H1 (cell line): ENCODE measurements around the gene ENPP1. TPM values are rescaled to one million over a fixed set of nuclear protein-coding genes. Genes with fewer than 3 reads are reported as not detected.
A peak's percentile ranks its signal among the peaks of the same experiment; 100 is the strongest.

Experiments used
- CTCF ChIA-PET: fragments of 300-600 bp; sonication (Branson Sonifier 250); formaldehyde crosslinking; loops from one replicate; lab custom pipeline; 2021; ENCODE audit not compliant: partially characterized antibody; lab: Charles Lee
- POLR2A ChIA-PET: fragments of 300-600 bp; sonication (Branson Sonifier 250); formaldehyde crosslinking; loops from one replicate; lab custom pipeline; 2021; ENCODE audit warnings: inconsistent platforms; ENCODE audit not compliant: partially characterized antibody; lab: Charles Lee
- DNase-seq, 2 experiments: peaks; one replicate each; pipeline versions ENCODE4 v3.0.0 to v3.0.0-alpha.2; 2010 to 2022; ENCODE audit warnings: low spot score in 2 of 2, low read depth in 1 of 2, mixed read lengths in 1 of 2
- FAIRE-seq: peaks from 2 replicates; lab custom pipeline; 2011; peaks lifted over from hg19 to GRCh38; lab: Jason Lieb, UNC
- H2AFZ ChIP-seq: 2 replicates; pipeline ENCODE4 v1.8.1; 2012; ENCODE audit warnings: low read length, inconsistent platforms
- H2AK5ac ChIP-seq: 2 replicates; pipeline ENCODE4 v1.6.1; 2013; ENCODE audit warnings: low read depth, low read length
- H2BK120ac ChIP-seq: replicated peaks from 2 replicates; pipeline ENCODE3; 2013; ENCODE audit warnings: low read depth, low read length, inconsistent platforms
- H2BK12ac ChIP-seq: 2 replicates; pipeline ENCODE4 v1.6.1; 2013; ENCODE audit warnings: low read depth, low read length
- H2BK15ac ChIP-seq: 2 replicates; pipeline ENCODE4 v1.6.1; 2013; ENCODE audit warnings: low read length
- H2BK20ac ChIP-seq: 2 replicates; pipeline ENCODE4 v1.6.1; 2013; ENCODE audit warnings: low read length
- H2BK5ac ChIP-seq: 2 replicates; pipeline ENCODE4 v1.6.1; 2013; ENCODE audit warnings: low read depth, low read length
- H3K14ac ChIP-seq: 2 replicates; pipeline ENCODE4 v1.6.1; 2013; ENCODE audit warnings: inconsistent platforms; ENCODE audit not compliant: insufficient read length
- H3K18ac ChIP-seq: 2 replicates; pipeline ENCODE4 v1.6.1; 2013; ENCODE audit warnings: low read length; ENCODE audit errors: extremely low read depth
- H3K23ac ChIP-seq: 2 replicates; pipeline ENCODE4 v1.6.1; 2013; ENCODE audit warnings: inconsistent platforms; ENCODE audit not compliant: insufficient read length
- H3K23me2 ChIP-seq: 2 replicates; pipeline ENCODE4 v1.6.1; 2013; ENCODE audit warnings: low read depth, low read length
- H3K27ac ChIP-seq: 2 replicates; pipeline ENCODE4 v1.6.1; 2011; ENCODE audit warnings: low read depth, low read length, inconsistent platforms
- H3K27me3 ChIP-seq, 4 experiments: replicated peaks in 1 of 4; 1 replicate in 1 of 4; 2 replicates in 3 of 4; pipeline versions ENCODE4 v1.6.1 to v1.8.1; 2011 to 2013; ENCODE audit warnings: low read length in 3 of 4, mild to moderate bottlenecking in 3 of 4, inconsistent platforms in 2 of 4, mixed read lengths in 2 of 4, moderate library complexity in 1 of 4; ENCODE audit not compliant: control insufficient read depth in 3 of 4, insufficient read depth in 3 of 4; ENCODE audit errors: extremely low read depth in 1 of 4
- H3K36me3 ChIP-seq, 4 experiments: 2 replicates each; pipeline versions ENCODE4 v1.6.1 to v1.8.1; 2011 to 2013; ENCODE audit warnings: mild to moderate bottlenecking in 4 of 4, low read length in 3 of 4, moderate library complexity in 2 of 4, control low read depth in 1 of 4, inconsistent platforms in 1 of 4; ENCODE audit not compliant: insufficient read depth in 4 of 4, control insufficient read depth in 2 of 4
- H3K4ac ChIP-seq: replicated peaks from 2 replicates; pipeline ENCODE3; 2013; ENCODE audit warnings: low read length, low read depth, mixed read lengths, inconsistent platforms; ENCODE audit not compliant: insufficient read length
- H3K4me1 ChIP-seq, 4 experiments: replicated peaks in 1 of 4; 1 replicate in 1 of 4; 2 replicates in 3 of 4; pipeline versions ENCODE4 v1.6.1 to v1.8.1; 2011 to 2013; ENCODE audit warnings: low read length in 3 of 4, inconsistent platforms in 2 of 4, mixed read lengths in 1 of 4; ENCODE audit not compliant: insufficient read depth in 4 of 4, control insufficient read depth in 3 of 4
- H3K4me2 ChIP-seq, 2 experiments: 2 replicates each; pipeline versions ENCODE4 v1.6.1 to v1.8.1; 2011 to 2013; ENCODE audit warnings: low read depth in 2 of 2, low read length in 2 of 2, control low read depth in 1 of 2, inconsistent platforms in 1 of 2, mild to moderate bottlenecking in 1 of 2; ENCODE audit not compliant: insufficient read depth in 1 of 2
- H3K4me3 ChIP-seq, 4 experiments: fragments of 200-600, 300-600 bp in 1 of 4; sonication (generic), shearing (Covaris generic), sonication (Bioruptor Twin) in 1 of 4; 2 replicates each; pipeline versions ENCODE4 v1.5.1 to v1.8.1; 2011 to 2016; ENCODE audit warnings: low read length in 4 of 4, low read depth in 3 of 4, control low read depth in 2 of 4, inconsistent platforms in 2 of 4, mild to moderate bottlenecking in 2 of 4, mixed read lengths in 1 of 4, moderate library complexity in 1 of 4; ENCODE audit not compliant: insufficient read depth in 2 of 4; ENCODE audit errors: extremely low read depth in 1 of 4
- H3K56ac ChIP-seq: replicated peaks from 2 replicates; pipeline ENCODE3; 2013; ENCODE audit warnings: low read depth, mild to moderate bottlenecking, mixed read lengths, low read length, inconsistent platforms; ENCODE audit not compliant: insufficient read length
- H3K79me1 ChIP-seq: 2 replicates; pipeline ENCODE4 v1.6.1; 2013; ENCODE audit warnings: low read depth, low read length, control low read depth
- H3K79me2 ChIP-seq, 2 experiments: 2 replicates each; pipeline versions ENCODE4 v1.6.1 to v1.8.1; 2012 to 2013; ENCODE audit warnings: low read length in 2 of 2, mild to moderate bottlenecking in 2 of 2, inconsistent platforms in 1 of 2; ENCODE audit not compliant: insufficient read depth in 2 of 2, control insufficient read depth in 1 of 2
- H3K9ac ChIP-seq, 4 experiments: replicated peaks in 1 of 4; 1 replicate in 1 of 4; 2 replicates in 3 of 4; pipeline versions ENCODE4 v1.6.1 to v1.8.1; 2011 to 2013; ENCODE audit warnings: low read depth in 3 of 4, low read length in 3 of 4, control low read depth in 2 of 4, mild to moderate bottlenecking in 2 of 4, moderate library complexity in 2 of 4, inconsistent platforms in 1 of 4; ENCODE audit errors: extremely low read depth in 1 of 4
- H3K9me3 ChIP-seq, 2 experiments: 2 replicates each; pipeline versions ENCODE4 v1.6.1 to v1.8.1; 2012 to 2013; ENCODE audit warnings: mild to moderate bottlenecking in 2 of 2, moderate library complexity in 2 of 2, control low read depth in 1 of 2, inconsistent platforms in 1 of 2, low read depth in 1 of 2, low read length in 1 of 2, mixed read lengths in 1 of 2; ENCODE audit not compliant: insufficient read depth in 2 of 2
- H4K20me1 ChIP-seq, 2 experiments: replicated peaks in 1 of 2; 2 replicates each; pipeline versions ENCODE3 to v1.8.1; 2011 to 2013; ENCODE audit warnings: inconsistent platforms in 2 of 2, low read length in 2 of 2, mild to moderate bottlenecking in 1 of 2; ENCODE audit not compliant: insufficient read depth in 2 of 2, control insufficient read depth in 1 of 2
- H4K5ac ChIP-seq: 2 replicates; pipeline ENCODE4 v1.6.1; 2013; ENCODE audit warnings: low read length, low read depth, mixed read lengths, inconsistent platforms; ENCODE audit not compliant: insufficient read length
- H4K8ac ChIP-seq: 2 replicates; pipeline ENCODE4 v1.8.0; 2013; ENCODE audit warnings: mild to moderate bottlenecking, moderate library complexity, low read length, inconsistent platforms; ENCODE audit not compliant: insufficient read depth; ENCODE audit errors: extremely low read depth
- H4K91ac ChIP-seq: replicated peaks from 2 replicates; pipeline ENCODE3; 2013; ENCODE audit warnings: low read length, mixed read lengths, inconsistent platforms; ENCODE audit not compliant: insufficient read length
- CEBPB ChIP-seq: IDR thresholded peaks from 2 replicates; pipeline ENCODE4 v1.6.1; 2012; ENCODE audit warnings: low read depth, low read length
- HDAC6 ChIP-seq: IDR thresholded peaks from one replicate; pipeline ENCODE4 v1.7.1; 2012; ENCODE audit warnings: low read depth, mild to moderate bottlenecking, inconsistent platforms, low read length, moderate library complexity
- KDM4A ChIP-seq: IDR thresholded peaks from one replicate; pipeline ENCODE4 v1.7.1; 2012; ENCODE audit warnings: low read depth, mild to moderate bottlenecking, moderate library complexity, low read length, inconsistent platforms; ENCODE audit not compliant: severe bottlenecking
- WGBS, 2 experiments: shearing (Covaris generic) in 1 of 2; methylation state at CpG; one replicate each; pipeline versions ENCODE4 v1.1.6 to v1.1.7; 2013 to 2015; ENCODE audit warnings: low lambda C conversion rate in 2 of 2, mixed read lengths in 2 of 2, inconsistent platforms in 1 of 2, low coverage in 1 of 2, missing lambda C conversion rate in 1 of 2; ENCODE audit not compliant: insufficient replicate concordance in 2 of 2, insufficient coverage in 1 of 2, insufficient read length in 1 of 2; ENCODE audit errors: extremely low coverage in 1 of 2, missing lambda C conversion rate in 1 of 2; 5-methylcytosine and 5-hydroxymethylcytosine counted together
- polyA plus RNA-seq, 7 experiments: library from polyadenylated mRNA; depleted of rRNA in 3 of 7; stranded (reverse) in 5 of 7; unstranded in 2 of 7; fragments of >200 nt in 5 of 7; fragments of 200-250 nt in 2 of 7; gene quantifications; 1 replicate in 5 of 7; 2 replicates in 1 of 7; 4 replicates in 1 of 7; pipeline versions ENCODE4 v1.2.1 to v1.2.3, GENCODE V29; 2011 to 2013; ENCODE audit warnings: missing spikeins in 2 of 7, mixed read lengths in 2 of 7
- total RNA-seq: library from RNA; stranded (reverse); fragmentation: NEBNext Ultra II Directional; extraction: Animal tissue kit (Norgen Biotek cat#: 25700); gene quantifications from 2 replicates; pipeline ENCODE4 v1.2.1, GENCODE V29; 2021

Gene ENPP1
- total and polyA plus RNA-seq, 2 of the 8 experiments (the other 6 are each of a cell fraction or from before 2014, with no cell fraction given) = 10.1 to 39.1 TPM

DNA sequence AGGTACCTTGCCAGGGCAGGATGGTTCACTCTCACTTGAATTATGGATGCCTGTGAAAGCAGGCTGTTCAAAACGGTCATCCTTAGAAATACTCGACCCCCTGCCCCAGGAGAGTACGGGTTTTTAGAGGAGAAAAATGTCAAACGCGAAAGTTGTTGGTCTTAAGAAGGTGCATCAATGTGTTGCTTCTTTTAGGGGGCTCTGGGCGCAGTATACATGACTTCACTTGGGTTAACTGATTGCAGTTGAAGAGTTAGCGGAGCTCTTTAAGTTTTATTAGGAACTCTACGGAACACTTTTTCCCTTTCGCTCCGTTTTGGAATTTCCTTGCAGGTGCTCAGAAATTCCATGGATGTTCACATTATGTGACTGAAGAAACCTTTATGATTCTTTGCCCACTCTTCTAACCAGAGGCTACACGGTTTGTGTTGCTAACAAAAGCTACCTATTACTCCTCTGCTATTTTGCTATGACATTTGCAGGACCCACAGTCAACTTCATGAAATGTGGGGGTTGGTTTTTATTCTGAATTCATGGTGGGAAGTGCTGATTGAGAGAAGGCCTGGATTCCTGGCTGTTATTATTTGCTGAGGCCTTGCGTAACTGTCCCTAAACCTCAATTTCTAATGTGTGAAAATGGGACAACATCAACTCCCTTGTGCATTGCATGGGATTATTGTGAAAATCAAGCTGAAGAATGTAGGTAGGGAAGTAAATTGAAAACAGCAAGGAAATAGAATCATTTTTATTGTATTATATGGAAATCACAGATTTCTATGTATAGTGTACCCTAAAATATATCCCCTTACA lies 845 bp downstream of the ENPP1 start:
- H2BK20ac ChIP-seq = no peak overlapping the region
- H3K4ac ChIP-seq = no peak overlapping the region
- no peak overlapping the region for H3K23ac ChIP-seq
- peaks cover 0 to 7% (median 3%) of the 10 kb centered on the region in 4 experiments; a peak in 4 of 7 replicates for H3K4me1 ChIP-seq
- no peaks in the 10 kb centered on the region for H3K9me3 ChIP-seq
- H3K9ac ChIP-seq = peak overlapping the region in 3 of 4 experiments; percentile 25 to 78 (median 40); a peak in 4 of 7 replicates
- no peak overlapping the region for H2AK5ac ChIP-seq
- 0 out of 2 replicates have a peak overlapping the region, but pooled peaks have one; percentile 33 for H3K18ac ChIP-seq
- ChIA-PET CTCF (interaction anchor here (1.0 to 2.0 kb wide), 4 partner anchors 9 to 113 kb away, joined by 3 to 5 read pairs (median 3); no protein-coding TSS in a partner anchor), POLR2A (interaction anchor here (1.0 to 1.2 kb wide), 6 partner anchors 8 to 120 kb away, joined by 3 to 5 read pairs (median 3); no protein-coding TSS in a partner anchor)
- no peak overlapping the region for H2BK120ac ChIP-seq
- no peaks in the 10 kb centered on the region for H3K36me3 ChIP-seq
- TF ChIP-seq KDM4A = peak; percentile 35
- TF ChIP-seq CEBPB = 0 out of 2 replicates have a peak, but pooled peaks have one; percentile 33
- no peak for TF ChIP-seq HDAC6
- DNase-seq (no peak), FAIRE-seq (no peak)
- 14% methylated on average over 12 of the region's 12 CpGs; no CpG with 5 or more reads in 1 of the 2 experiments for WGBS, 2 experiments
- no peak overlapping the region for H4K8ac ChIP-seq
- peak overlapping the region; percentile 57; the same call in 1 of the 2 replicates for H2BK5ac ChIP-seq
- H4K5ac ChIP-seq = no peak overlapping the region
- H4K20me1 ChIP-seq = peaks cover 0 to 6% of the 10 kb centered on the region in 2 experiments
- H3K14ac ChIP-seq = no peak overlapping the region
- H2AFZ ChIP-seq = peak overlapping the region; percentile 85; the same call in 1 of the 2 replicates
- 0 out of 2 replicates have a peak, but pooled peaks cover 2% of the 10 kb centered on the region for H3K79me1 ChIP-seq
- no peak overlapping the region for H3K27ac ChIP-seq
- H4K91ac ChIP-seq = no peak overlapping the region
- H3K27me3 ChIP-seq = no peaks in the 10 kb centered on the region
- no peak overlapping the region for H2BK12ac ChIP-seq
- H3K56ac ChIP-seq = no peak overlapping the region
- H3K23me2 ChIP-seq = peaks cover 12% of the 10 kb centered on the region
- peak overlapping the region; percentile 74 to 82 for H3K4me2 ChIP-seq
- H3K79me2 ChIP-seq = peaks cover 0 to 40% of the 10 kb centered on the region in 2 experiments; a peak in 2 of 4 replicates
- H3K4me3 ChIP-seq = peak overlapping the region; percentile 65 to 89 (median 76)
- H2BK15ac ChIP-seq = no peak overlapping the region
